ENCODE measurements around the gene PSME4. TPM values are rescaled to one million over a fixed set of nuclear protein-coding genes. Genes with fewer than 3 reads are reported as not detected.

PSME4 gene
- total and polyA plus RNA-seq, 2 of the 13 experiments (the other 11 are each of a cell fraction or from before 2014, with no cell fraction given), result 52.1 to 77.8 TPM

- DNase-seq (ENCODE audit: low spot score) (no peak), ATAC-seq (no peak), FAIRE-seq (no peak)
- TF ChIP-seq BORCS8-MEF2B (CRISPR knock-in tag; IDR thresholded peaks at IDR 0.05), result no peak
- no peak for TF ChIP-seq ZNF772 (CRISPR knock-in tag; IDR thresholded peaks at IDR 0.05)
- TF ChIP-seq ISX (CRISPR knock-in tag; conservative IDR thresholded peaks at IDR 0.05), result no peak
- TF ChIP-seq NR2F6 (IDR thresholded peaks at IDR 0.05), result no peak
- no peak for TF ChIP-seq NR2F6 (CRISPR knock-in tag; IDR thresholded peaks at IDR 0.05)
- no peak for TF ChIP-seq DMAP1 (CRISPR knock-in tag; IDR thresholded peaks at IDR 0.05)
- no peak for TF ChIP-seq MLXIP (CRISPR knock-in tag; IDR thresholded peaks at IDR 0.05; ENCODE audit: borderline replicate concordance)
- no peak for TF ChIP-seq ZSCAN25 (CRISPR knock-in tag; IDR thresholded peaks at IDR 0.05)
- TF ChIP-seq TP53 (CRISPR knock-in tag; conservative IDR thresholded peaks at IDR 0.05), result no peak
- no peak for TF ChIP-seq NAIF1 (CRISPR knock-in tag; IDR thresholded peaks at IDR 0.05; ENCODE audit: borderline replicate concordance)
- TF ChIP-seq MXD1 (CRISPR knock-in tag; IDR thresholded peaks at IDR 0.05), result no peak
- TF ChIP-seq ZNF83 (CRISPR knock-in tag; IDR thresholded peaks at IDR 0.05; ENCODE audit: borderline replicate concordance), result no peak
- no peak for TF ChIP-seq FOXM1 (CRISPR knock-in tag; IDR thresholded peaks at IDR 0.05)
- no peak for TF ChIP-seq ZNF383 (CRISPR knock-in tag; IDR thresholded peaks at IDR 0.05; ENCODE audit: borderline replicate concordance)
- H4K20me1 ChIP-seq (ENCODE audit: insufficient read depth, low read length), result no peaks in the 10 kb centered on the region
- intact Hi-C loops (cut with micrococcal nuclease; ENCODE audit: unreplicated experiment) (no loop called here), in situ Hi-C loops (cut with HindIII; ENCODE audit: extremely low pct_ligation_motif_present, low pct_unique_long_range_greater_than_20kb) (no loop called here)
- H3K79me2 ChIP-seq (ENCODE audit: insufficient read depth, low read length), result no peaks in the 10 kb centered on the region
- POLR2A ChIA-PET, result no interaction called here
- WGBS (ENCODE audit: low lambda C conversion rate), result 95% methylated on average over 9 of the region's 9 CpGs
- no peak overlapping the region for H3K4me2 ChIP-seq (ENCODE audit: low read depth, low read length)
- no TSS peak for BruUV-seq (replicated peaks)
- CTCF ChIA-PET (ENCODE audit: low intra/inter-chr PET ratio, low total read pairs), result no interaction called here
- H3K27me3 ChIP-seq (ENCODE audit: control insufficient read depth in 1 of 2, insufficient read depth in 2 of 2, low read length in 2 of 2), result no peaks in the 10 kb centered on the region
- no peaks in the 10 kb centered on the region for H3K9me3 ChIP-seq (ENCODE audit: low read length)
- no peak overlapping the region for H3K27ac ChIP-seq (ENCODE audit: extremely low read length, insufficient read depth, low read length)
- H3K9ac ChIP-seq (ENCODE audit: insufficient read depth, low read depth, low read length), result no peak overlapping the region
- H3K36me3 ChIP-seq (replicated peaks in 1 of 2; ENCODE audit: control insufficient read depth in 1 of 2, insufficient read depth in 2 of 2, low read length in 2 of 2), result peaks cover 12 to 38% of the 10 kb centered on the region in 2 experiments
- H2AFZ ChIP-seq (ENCODE audit: low read length), result no peak overlapping the region
- no peak overlapping the region for H3K4me3 ChIP-seq (replicated peaks in 1 of 3; ENCODE audit: insufficient read depth in 1 of 3, low read depth in 2 of 3, low read length in 3 of 3)
- peaks cover 27% of the 10 kb centered on the region for H3K4me1 ChIP-seq (ENCODE audit: insufficient read depth, low read length)
Measured at GRCh38 chr2:53820048-53820447, 150.7 kb downstream of the PSME4 start.

Data from HepG2 (cell line).